ENCODE measurements around the gene IFNGR2.

Gene IFNGR2

GRCh38 chr21:33419538-33420123, 16.4 kb downstream of the IFNGR2 start:
- in situ Hi-C loops (cut with HindIII; ENCODE audit: low pct_unique_long_range_greater_than_20kb, low sequenced_read_pairs): no loop called here
- TF ChIP-seq JUND (IDR thresholded peaks at IDR 0.05; ENCODE audit: low read depth): no peak
- no peak for DNase-seq (ENCODE audit: low read depth in 1 of 2, low spot score in 1 of 2)

- in situ Hi-C loops (cut with HindIII; ENCODE audit: low pct_unique_long_range_greater_than_20kb, low sequenced_read_pairs): no loop called here
- DNase-seq (ENCODE audit: low read depth in 1 of 2, low spot score in 1 of 2): peak in 1 of 2 experiments; percentile 56
- no peak for TF ChIP-seq JUND (IDR thresholded peaks at IDR 0.05; ENCODE audit: low read depth)
Measured at GRCh38 chr21:33421713-33422393, 18.6 kb downstream of the IFNGR2 start.

- no peak for TF ChIP-seq JUND (IDR thresholded peaks at IDR 0.05; ENCODE audit: low read depth)
- in situ Hi-C loops (cut with HindIII; ENCODE audit: low pct_unique_long_range_greater_than_20kb, low sequenced_read_pairs): no loop called here
- no peak for DNase-seq (ENCODE audit: low read depth in 1 of 2, low spot score in 1 of 2)
Measured at GRCh38 chr21:33424214-33424613, 21.0 kb downstream of the IFNGR2 start.

GRCh38 chr21:33425825-33426224, 22.6 kb downstream of the IFNGR2 start:
- DNase-seq (ENCODE audit: low read depth in 1 of 2, low spot score in 1 of 2): no peak
- no peak for TF ChIP-seq JUND (IDR thresholded peaks at IDR 0.05; ENCODE audit: low read depth)
- in situ Hi-C loops (cut with HindIII; ENCODE audit: low pct_unique_long_range_greater_than_20kb, low sequenced_read_pairs): no loop called here

- in situ Hi-C loops (cut with HindIII; ENCODE audit: low pct_unique_long_range_greater_than_20kb, low sequenced_read_pairs): no loop called here
- no peak for TF ChIP-seq JUND (IDR thresholded peaks at IDR 0.05; ENCODE audit: low read depth)
Measured at GRCh38 chr21:33427051-33427450, 23.8 kb downstream of the IFNGR2 start.

GRCh38 chr21:33428669-33429068, 25.5 kb downstream of the IFNGR2 start:
- peak in 1 of 2 experiments; percentile 65 for DNase-seq (ENCODE audit: low read depth in 1 of 2, low spot score in 1 of 2)
- in situ Hi-C loops (cut with HindIII; ENCODE audit: low pct_unique_long_range_greater_than_20kb, low sequenced_read_pairs): no loop called here
- TF ChIP-seq JUND (IDR thresholded peaks at IDR 0.05; ENCODE audit: low read depth): no peak

More at GRCh38 chr21:33427051-33427450, 23.8 kb downstream of the IFNGR2 start:
- no peak for DNase-seq (ENCODE audit: low read depth in 1 of 2, low spot score in 1 of 2)

- TF ChIP-seq JUND (IDR thresholded peaks at IDR 0.05; ENCODE audit: low read depth): no peak
- in situ Hi-C loops (cut with HindIII; ENCODE audit: low pct_unique_long_range_greater_than_20kb, low sequenced_read_pairs): no loop called here
- DNase-seq (ENCODE audit: low read depth in 1 of 2, low spot score in 1 of 2): no peak
Measured at GRCh38 chr21:33430858-33431257, 27.6 kb downstream of the IFNGR2 start.

GRCh38 chr21:33432496-33432895, 29.3 kb downstream of the IFNGR2 start:
- DNase-seq (ENCODE audit: low read depth in 1 of 2, low spot score in 1 of 2): no peak
- TF ChIP-seq JUND (IDR thresholded peaks at IDR 0.05; ENCODE audit: low read depth): no peak
- in situ Hi-C loops (cut with HindIII; ENCODE audit: low pct_unique_long_range_greater_than_20kb, low sequenced_read_pairs): no loop called here

GRCh38 chr21:33433001-33433400, 29.8 kb downstream of the IFNGR2 start:
- in situ Hi-C loops (cut with HindIII; ENCODE audit: low pct_unique_long_range_greater_than_20kb, low sequenced_read_pairs): no loop called here
- no peak for DNase-seq (ENCODE audit: low read depth in 1 of 2, low spot score in 1 of 2)
- TF ChIP-seq JUND (IDR thresholded peaks at IDR 0.05; ENCODE audit: low read depth): no peak

- in situ Hi-C loops (cut with HindIII; ENCODE audit: low pct_unique_long_range_greater_than_20kb, low sequenced_read_pairs): no loop called here
- DNase-seq (ENCODE audit: low read depth in 1 of 2, low spot score in 1 of 2): no peak
- no peak for TF ChIP-seq JUND (IDR thresholded peaks at IDR 0.05; ENCODE audit: low read depth)
Measured at GRCh38 chr21:33433425-33434114, 30.4 kb downstream of the IFNGR2 start.

- DNase-seq (ENCODE audit: low read depth in 1 of 2, low spot score in 1 of 2): no peak
- TF ChIP-seq JUND (IDR thresholded peaks at IDR 0.05; ENCODE audit: low read depth): no peak
- in situ Hi-C loops (cut with HindIII; ENCODE audit: low pct_unique_long_range_greater_than_20kb, low sequenced_read_pairs): no loop called here
Measured at GRCh38 chr21:33434770-33435360, 31.7 kb downstream of the IFNGR2 start.

- TF ChIP-seq JUND (IDR thresholded peaks at IDR 0.05; ENCODE audit: low read depth): no peak
- DNase-seq (ENCODE audit: low read depth in 1 of 2, low spot score in 1 of 2): no peak
- in situ Hi-C loops (cut with HindIII; ENCODE audit: low pct_unique_long_range_greater_than_20kb, low sequenced_read_pairs): no loop called here
Measured at GRCh38 chr21:33437140-33437539, 33.9 kb downstream of the IFNGR2 start.
